Right atrium auricular region (tissue), 2 donors: Measurements from ENCODE around the gene TM9SF4. TPM values are rescaled to one million over a fixed set of nuclear protein-coding genes. Genes with fewer than 3 reads are reported as not detected.

Experiments
- DNase-seq: peaks from one replicate; pipeline ENCODE4 v3.0.0-alpha.2; 2019; ENCODE audit warnings: low spot score
- H3K27ac ChIP-seq, 2 donors: fragments of 200-600 bp; sonication (generic); 1 replicate in 1 of 2; 2 replicates in 1 of 2; pipeline ENCODE4 v1.5.1; 2016 to 2019
- H3K27me3 ChIP-seq, 2 donors: fragments of 200-600 bp; sonication (generic); one replicate each; pipeline versions ENCODE4 v1.5.1 to v1.6.0; 2017 to 2019
- H3K36me3 ChIP-seq: fragments of 200-600 bp; sonication (generic); one replicate; pipeline ENCODE4 v1.5.1; 2016
- H3K4me1 ChIP-seq, 2 donors: fragments of 200-600 bp; sonication (generic); one replicate each; pipeline versions ENCODE4 v1.5.1 to v1.6.0; 2017 to 2019
- H3K4me3 ChIP-seq, 2 donors: fragments of 200-600 bp; sonication (generic); 1 replicate in 1 of 2; 2 replicates in 1 of 2; pipeline ENCODE4 v1.5.1; 2017 to 2019; ENCODE audit warnings: mild to moderate bottlenecking in 1 of 2, moderate library complexity in 1 of 2
- H3K9me3 ChIP-seq, 2 donors: fragments of 200-600 bp; sonication (generic); one replicate each; pipeline ENCODE4 v1.5.1; 2019
- CTCF ChIP-seq, 2 donors: fragments of 200-600 bp; sonication (generic); IDR thresholded peaks; one replicate each; pipeline ENCODE4 v1.5.1; 2019; ENCODE audit warnings: antibody characterized with exemption in 2 of 2
- total RNA-seq, 2 donors: library from RNA; depleted of rRNA; stranded (reverse); fragments of >200 nt; gene quantifications; one replicate each; pipeline ENCODE4 v1.1.0, GENCODE V29; 2016

TM9SF4 gene
- total RNA-seq, 2 donors from 2014 or later: 28.5 to 30.6 TPM

- no peak for TF ChIP-seq CTCF (IDR thresholded peaks at IDR 0.05)
- H3K9me3 ChIP-seq: no peaks in the 10 kb centered on the region
- no peak overlapping the region for H3K27ac ChIP-seq
- no peak for DNase-seq
- H3K27me3 ChIP-seq: no peaks in the 10 kb centered on the region
- H3K36me3 ChIP-seq: no peaks in the 10 kb centered on the region
- no peaks in the 10 kb centered on the region for H3K4me1 ChIP-seq
- H3K4me3 ChIP-seq: no peak overlapping the region
Measured at GRCh38 chr20:32080783-32081182, 28.7 kb upstream of the TM9SF4 start.

GRCh38 chr20:32083469-32083868 is 26.0 kb upstream of the TM9SF4 start:
- H3K9me3 ChIP-seq: no peaks in the 10 kb centered on the region
- no peak overlapping the region for H3K27ac ChIP-seq
- H3K4me3 ChIP-seq: no peak overlapping the region
- DNase-seq: no peak
- no peaks in the 10 kb centered on the region for H3K27me3 ChIP-seq
- TF ChIP-seq CTCF (IDR thresholded peaks at IDR 0.05): no peak
- no peaks in the 10 kb centered on the region for H3K4me1 ChIP-seq
- H3K36me3 ChIP-seq: no peaks in the 10 kb centered on the region

- no peaks in the 10 kb centered on the region for H3K27me3 ChIP-seq
- DNase-seq: no peak
- no peak for TF ChIP-seq CTCF (IDR thresholded peaks at IDR 0.05)
- H3K36me3 ChIP-seq: no peaks in the 10 kb centered on the region
- H3K4me1 ChIP-seq: no peaks in the 10 kb centered on the region
- H3K9me3 ChIP-seq: no peaks in the 10 kb centered on the region
- no peak overlapping the region for H3K27ac ChIP-seq
- no peak overlapping the region for H3K4me3 ChIP-seq
Measured at GRCh38 chr20:32087070-32087469, 22.4 kb upstream of the TM9SF4 start.

- Histone ChIP-seq H3K4me1 (no peaks in the 10 kb centered on the region), H3K27me3 (no peaks in the 10 kb centered on the region), H3K36me3 (no peaks in the 10 kb centered on the region), H3K4me3 (no peak overlapping the region), H3K9me3 (no peaks in the 10 kb centered on the region), H3K27ac (no peak overlapping the region)
- DNase-seq: no peak
- TF ChIP-seq CTCF (IDR thresholded peaks at IDR 0.05): no peak
Measured at GRCh38 chr20:32088759-32089158, 20.8 kb upstream of the TM9SF4 start.

- H3K4me1 ChIP-seq: no peaks in the 10 kb centered on the region
- H3K27me3 ChIP-seq: no peaks in the 10 kb centered on the region
- H3K4me3 ChIP-seq: no peak overlapping the region
- no peak overlapping the region for H3K27ac ChIP-seq
- H3K36me3 ChIP-seq: no peaks in the 10 kb centered on the region
- no peaks in the 10 kb centered on the region for H3K9me3 ChIP-seq
- no peak for DNase-seq
- TF ChIP-seq CTCF (IDR thresholded peaks at IDR 0.05): no peak
Measured at GRCh38 chr20:32089637-32090362, 19.7 kb upstream of the TM9SF4 start.

- Histone ChIP-seq H3K36me3 (no peaks in the 10 kb centered on the region), H3K4me3 (no peak overlapping the region)
- peak; percentile 82 for DNase-seq
Measured at GRCh38 chr20:32091888-32092346, 17.6 kb upstream of the TM9SF4 start.

More at GRCh38 chr20:32091888-32092346, 17.6 kb upstream of the TM9SF4 start:
- H3K27ac ChIP-seq: no peak overlapping the region
- H3K9me3 ChIP-seq: no peaks in the 10 kb centered on the region
- no peaks in the 10 kb centered on the region for H3K27me3 ChIP-seq
- no peaks in the 10 kb centered on the region for H3K4me1 ChIP-seq
- TF ChIP-seq CTCF (IDR thresholded peaks at IDR 0.05): peak; percentile 87 to 93
